KMS-11 (cell line): ENCODE data around the gene RALGPS1.

Experiments used
- H2AFZ ChIP-seq: fragments of 200-600 bp; sonication (generic); 2 replicates; pipeline ENCODE4 v1.6.1; 2016; ENCODE audit warnings: antibody characterized with exemption, mixed run types, low read depth
- H3K27ac ChIP-seq: fragments of 200-600 bp; sonication (generic); 2 replicates; pipeline ENCODE4 v1.6.1; 2016; ENCODE audit warnings: mild to moderate bottlenecking, mixed run types
- H3K27me3 ChIP-seq: fragments of 200-600 bp; sonication (generic); 2 replicates; pipeline ENCODE4 v1.6.1; 2017; ENCODE audit warnings: mild to moderate bottlenecking, low read depth, mixed run types, moderate library complexity; ENCODE audit not compliant: insufficient read depth
- H3K36me3 ChIP-seq: fragments of 200-600 bp; sonication (generic); 2 replicates; pipeline ENCODE4 v1.6.1; 2017; ENCODE audit warnings: mild to moderate bottlenecking, mixed run types; ENCODE audit not compliant: insufficient read depth
- H3K4me1 ChIP-seq: fragments of 200-600 bp; sonication (generic); 2 replicates; pipeline ENCODE4 v1.6.1; 2016; ENCODE audit warnings: mild to moderate bottlenecking, low read depth, mixed run types; ENCODE audit not compliant: poor library complexity, severe bottlenecking
- H3K4me2 ChIP-seq: fragments of 200-600 bp; sonication (generic); 2 replicates; pipeline ENCODE4 v1.7.0; 2016; ENCODE audit warnings: mild to moderate bottlenecking, mixed run types
- H3K4me3 ChIP-seq: fragments of 200-600 bp; sonication (generic); IDR thresholded peaks from 2 replicates; pipeline ENCODE4 v1.6.1; 2017; ENCODE audit warnings: low read depth, low read length, mixed read lengths; ENCODE audit not compliant: insufficient read depth
- H3K79me2 ChIP-seq: fragments of 200-600 bp; sonication (generic); 2 replicates; pipeline ENCODE4 v1.6.1; 2016; ENCODE audit warnings: low read depth, mixed run types; ENCODE audit not compliant: insufficient read depth
- H3K9ac ChIP-seq: fragments of 200-600 bp; sonication (generic); 2 replicates; pipeline ENCODE4 v1.6.1; 2016; ENCODE audit warnings: mild to moderate bottlenecking, mixed run types
- H4K20me1 ChIP-seq: fragments of 200-600 bp; sonication (generic); 2 replicates; pipeline ENCODE4 v1.6.1; 2016; ENCODE audit warnings: mild to moderate bottlenecking, mixed run types; ENCODE audit not compliant: insufficient read depth
- TF ChIP-seq, protein P1 (sequence below): fragments of 200-600 bp; sonication (generic); conservative IDR thresholded peaks from 2 replicates; pipeline ENCODE4 v1.6.1; 2017; ENCODE audit warnings: low read depth, mild to moderate bottlenecking, antibody characterized with exemption, low read length, moderate library complexity, mixed read lengths

Gene RALGPS1

DNA sequence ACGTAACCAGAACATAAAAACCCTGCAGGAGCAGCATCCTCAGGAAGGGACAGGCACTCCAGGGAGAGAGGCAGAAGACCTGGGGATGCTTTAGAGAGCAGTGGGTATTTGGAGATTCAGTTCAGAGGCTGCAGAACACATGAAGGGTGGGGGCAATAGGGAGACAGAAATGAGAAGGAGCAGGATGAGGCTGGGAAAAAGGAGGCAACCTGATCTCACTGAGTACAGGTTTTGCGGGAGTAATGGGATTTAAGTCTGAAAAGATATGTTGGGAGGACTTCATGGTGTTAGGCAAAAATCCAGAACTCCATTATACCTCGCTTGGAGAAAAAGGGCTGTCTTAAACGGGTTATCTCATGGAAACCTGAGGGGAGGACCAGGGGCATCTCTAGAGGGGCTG lies 308.7 kb downstream of the RALGPS1 start:
- Histone ChIP-seq H4K20me1 (no peaks in the 10 kb centered on the region), H3K4me2 (no peak overlapping the region), H3K27ac (no peak overlapping the region), H3K9ac (no peak overlapping the region), H3K4me1 (peaks cover 27% of the 10 kb centered on the region), H3K36me3 (no peaks in the 10 kb centered on the region), H3K4me3 (no peak overlapping the region), H2AFZ (no peak overlapping the region), H3K27me3 (no peaks in the 10 kb centered on the region), H3K79me2 (peaks cover 4% of the 10 kb centered on the region; the same call in 1 of the 2 replicates)
- TF ChIP-seq, protein P1, sequence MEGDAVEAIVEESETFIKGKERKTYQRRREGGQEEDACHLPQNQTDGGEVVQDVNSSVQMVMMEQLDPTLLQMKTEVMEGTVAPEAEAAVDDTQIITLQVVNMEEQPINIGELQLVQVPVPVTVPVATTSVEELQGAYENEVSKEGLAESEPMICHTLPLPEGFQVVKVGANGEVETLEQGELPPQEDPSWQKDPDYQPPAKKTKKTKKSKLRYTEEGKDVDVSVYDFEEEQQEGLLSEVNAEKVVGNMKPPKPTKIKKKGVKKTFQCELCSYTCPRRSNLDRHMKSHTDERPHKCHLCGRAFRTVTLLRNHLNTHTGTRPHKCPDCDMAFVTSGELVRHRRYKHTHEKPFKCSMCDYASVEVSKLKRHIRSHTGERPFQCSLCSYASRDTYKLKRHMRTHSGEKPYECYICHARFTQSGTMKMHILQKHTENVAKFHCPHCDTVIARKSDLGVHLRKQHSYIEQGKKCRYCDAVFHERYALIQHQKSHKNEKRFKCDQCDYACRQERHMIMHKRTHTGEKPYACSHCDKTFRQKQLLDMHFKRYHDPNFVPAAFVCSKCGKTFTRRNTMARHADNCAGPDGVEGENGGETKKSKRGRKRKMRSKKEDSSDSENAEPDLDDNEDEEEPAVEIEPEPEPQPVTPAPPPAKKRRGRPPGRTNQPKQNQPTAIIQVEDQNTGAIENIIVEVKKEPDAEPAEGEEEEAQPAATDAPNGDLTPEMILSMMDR = no peak

DNA sequence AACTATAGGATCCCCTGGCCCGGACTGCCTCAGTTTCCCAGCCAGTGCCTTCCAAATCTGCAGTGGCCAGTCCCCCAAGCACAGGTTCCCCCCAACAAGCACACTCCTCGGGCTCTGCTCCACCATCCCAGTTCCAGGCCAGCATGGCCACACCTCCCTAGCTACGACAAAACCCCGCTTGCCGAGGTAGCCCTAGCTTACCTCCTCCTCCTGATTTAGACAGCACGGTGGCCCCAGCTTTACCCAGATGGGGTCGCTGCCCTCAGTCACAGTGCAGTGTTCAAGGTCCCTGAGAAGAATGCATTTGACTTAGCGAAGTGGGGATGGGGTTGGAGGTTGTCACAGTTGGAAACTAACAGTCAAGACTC lies 309.2 kb downstream of the RALGPS1 start:
- Histone ChIP-seq H3K79me2 (peaks cover 4% of the 10 kb centered on the region; the same call in 1 of the 2 replicates), H3K9ac (no peak overlapping the region; the same call in 1 of the 2 replicates), H3K36me3 (no peaks in the 10 kb centered on the region), H4K20me1 (no peaks in the 10 kb centered on the region), H3K27me3 (no peaks in the 10 kb centered on the region), H2AFZ (peak overlapping the region; percentile 84), H3K4me2 (peak overlapping the region; percentile 92), H3K4me3 (no peak overlapping the region), H3K27ac (no peak overlapping the region), H3K4me1 (peaks cover 27% of the 10 kb centered on the region)
- TF ChIP-seq, protein P1 = 0 out of 2 replicates have a peak, but pooled peaks have one; percentile 18

DNA sequence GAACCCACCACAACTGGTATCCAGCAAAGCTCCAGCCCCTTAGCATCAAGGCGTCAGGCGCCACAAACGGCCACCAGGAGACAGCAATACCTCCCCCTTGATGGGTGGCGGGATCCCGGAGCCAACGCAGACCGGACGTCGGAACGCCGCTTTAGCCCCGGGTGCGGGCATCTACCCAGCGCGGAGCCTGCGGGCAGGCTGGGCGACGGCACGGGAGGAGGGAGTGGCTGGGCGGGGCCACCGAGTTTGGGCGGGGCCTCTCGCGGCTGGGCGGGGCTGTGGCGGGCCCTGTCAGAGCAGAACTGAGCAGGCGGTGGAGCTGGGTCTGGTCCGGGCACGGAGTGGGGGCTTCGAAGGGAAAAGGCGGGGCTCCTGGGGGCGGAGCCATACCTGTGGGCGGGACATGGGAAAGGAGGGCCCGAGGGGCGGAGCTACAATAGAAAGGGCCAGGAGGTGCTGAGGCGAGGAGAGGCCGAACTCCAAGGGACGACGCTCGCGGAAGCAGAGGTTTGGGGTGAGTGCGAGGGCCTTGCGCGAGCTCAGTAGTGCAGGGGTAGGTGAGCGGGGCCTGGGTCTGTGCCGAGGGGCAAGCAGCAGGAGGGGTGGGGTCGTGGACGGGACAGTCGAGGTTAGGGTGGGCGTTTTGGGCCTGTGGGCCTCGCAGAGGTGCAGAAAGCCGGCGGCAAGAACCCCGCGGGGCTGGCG lies 309.7 kb downstream of the RALGPS1 start:
- peak overlapping the region; percentile 72 for H3K27ac ChIP-seq
- no peaks in the 10 kb centered on the region for H4K20me1 ChIP-seq
- H3K27me3 ChIP-seq = no peaks in the 10 kb centered on the region

DNA sequence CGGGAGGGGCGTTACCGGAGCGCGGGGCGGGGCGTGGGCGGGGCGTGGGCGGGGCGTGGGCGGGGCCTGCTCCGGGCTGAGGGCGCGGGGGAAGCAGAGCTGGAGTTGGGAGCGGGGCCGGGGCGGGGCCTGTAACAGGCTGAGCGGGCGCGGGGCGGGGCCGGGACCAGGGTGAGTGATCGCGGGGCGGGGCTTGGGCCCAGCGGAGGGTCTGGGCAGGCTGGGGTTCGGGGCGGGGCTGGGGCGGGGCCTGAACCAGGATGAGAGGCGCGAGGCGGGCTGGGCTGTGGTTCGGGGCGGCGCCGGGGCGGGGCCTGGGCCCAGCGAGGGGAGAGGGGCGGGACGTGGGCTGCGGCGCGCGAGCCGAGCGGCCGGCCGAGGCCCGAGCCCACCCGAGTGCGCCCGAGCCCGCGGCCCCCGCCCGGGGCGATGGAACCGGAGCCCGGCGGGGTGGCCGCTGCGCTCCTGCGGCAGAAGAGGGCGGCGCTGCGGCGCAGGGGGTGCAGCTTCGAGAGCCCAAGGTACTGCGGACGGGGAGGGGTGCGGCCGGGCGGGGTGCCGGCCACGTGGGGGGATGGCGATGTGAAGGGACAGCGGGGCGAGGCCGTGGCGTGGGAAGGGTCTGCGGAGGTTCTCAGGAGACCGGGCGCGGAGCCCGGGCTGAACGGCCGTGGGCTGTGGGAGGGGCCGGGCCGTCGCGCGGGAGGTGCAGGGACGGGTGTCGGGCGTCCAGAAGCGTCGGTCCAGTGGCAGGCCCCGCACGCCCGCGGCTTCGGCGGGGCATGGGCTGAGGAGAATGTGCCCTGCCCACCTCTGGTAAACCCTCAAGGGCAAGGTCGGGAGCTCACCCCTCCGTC lies 310.5 kb downstream of the RALGPS1 start:
- Histone ChIP-seq H3K4me1 (peaks cover 24% of the 10 kb centered on the region), H3K27ac (peak overlapping the region; percentile 72; the same call in 1 of the 2 replicates), H3K27me3 (no peaks in the 10 kb centered on the region), H3K4me2 (no peak overlapping the region; the same call in 1 of the 2 replicates), H3K79me2 (peaks cover 4% of the 10 kb centered on the region; the same call in 1 of the 2 replicates), H2AFZ (peak overlapping the region; percentile 53; the same call in 1 of the 2 replicates), H3K4me3 (no peak overlapping the region), H3K36me3 (no peaks in the 10 kb centered on the region), H4K20me1 (no peaks in the 10 kb centered on the region), H3K9ac (peak overlapping the region; percentile 78)
- TF ChIP-seq, protein P1 = no peak

More for the DNA sequence above, 309.7 kb downstream of the RALGPS1 start:
- H3K36me3 ChIP-seq = no peaks in the 10 kb centered on the region
- H3K4me1 ChIP-seq = peaks cover 27% of the 10 kb centered on the region
- peak overlapping the region; percentile 84 for H2AFZ ChIP-seq
- H3K4me2 ChIP-seq = peak overlapping the region; percentile 92
- peaks cover 4% of the 10 kb centered on the region; the same call in 1 of the 2 replicates for H3K79me2 ChIP-seq
- TF ChIP-seq, protein P1 = 0 out of 2 replicates have a peak, but pooled peaks have one; percentile 1
- peak overlapping the region; percentile 65; the same call in 1 of the 2 replicates for H3K9ac ChIP-seq
- H3K4me3 ChIP-seq = no peak overlapping the region
